ENCODE results near the gene LRRTM3. TPM values are rescaled to one million over a fixed set of nuclear protein-coding genes. Genes with fewer than 3 reads are reported as not detected.

LRRTM3 gene
- total RNA-seq, 1 experiment from 2014 or later = not detected

DNA sequence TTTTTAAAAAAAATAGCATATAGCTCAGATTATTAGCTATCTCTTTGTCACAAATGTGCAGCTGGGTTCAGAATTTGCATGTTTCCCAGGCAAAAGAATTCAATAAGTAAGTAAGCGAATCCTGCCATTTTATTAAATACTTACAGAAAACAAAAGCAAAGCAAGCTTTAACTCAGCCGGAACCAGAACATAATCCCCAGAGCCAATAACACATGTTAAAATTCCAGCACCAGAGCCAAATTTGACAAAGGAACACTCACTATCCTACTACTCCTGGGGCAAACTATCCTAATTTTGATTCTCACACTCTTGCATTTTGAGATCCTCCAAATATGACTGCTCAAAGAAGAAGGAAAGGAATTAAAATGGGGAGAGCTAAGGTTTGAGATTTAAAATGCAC is 32.6 kb downstream of the LRRTM3 start:
- intact Hi-C loops (cut with micrococcal nuclease) = no loop called here
- no peaks in the 10 kb centered on the region for H3K4me1 Mint-ChIP-seq (ENCODE audit: insufficient read depth, unreplicated experiment)
- no peak for DNase-seq (ENCODE audit: unreplicated experiment)
- no peaks in the 10 kb centered on the region for H3K36me3 Mint-ChIP-seq (ENCODE audit: insufficient read depth, unreplicated experiment)
- TF ChIP-seq, protein P1, sequence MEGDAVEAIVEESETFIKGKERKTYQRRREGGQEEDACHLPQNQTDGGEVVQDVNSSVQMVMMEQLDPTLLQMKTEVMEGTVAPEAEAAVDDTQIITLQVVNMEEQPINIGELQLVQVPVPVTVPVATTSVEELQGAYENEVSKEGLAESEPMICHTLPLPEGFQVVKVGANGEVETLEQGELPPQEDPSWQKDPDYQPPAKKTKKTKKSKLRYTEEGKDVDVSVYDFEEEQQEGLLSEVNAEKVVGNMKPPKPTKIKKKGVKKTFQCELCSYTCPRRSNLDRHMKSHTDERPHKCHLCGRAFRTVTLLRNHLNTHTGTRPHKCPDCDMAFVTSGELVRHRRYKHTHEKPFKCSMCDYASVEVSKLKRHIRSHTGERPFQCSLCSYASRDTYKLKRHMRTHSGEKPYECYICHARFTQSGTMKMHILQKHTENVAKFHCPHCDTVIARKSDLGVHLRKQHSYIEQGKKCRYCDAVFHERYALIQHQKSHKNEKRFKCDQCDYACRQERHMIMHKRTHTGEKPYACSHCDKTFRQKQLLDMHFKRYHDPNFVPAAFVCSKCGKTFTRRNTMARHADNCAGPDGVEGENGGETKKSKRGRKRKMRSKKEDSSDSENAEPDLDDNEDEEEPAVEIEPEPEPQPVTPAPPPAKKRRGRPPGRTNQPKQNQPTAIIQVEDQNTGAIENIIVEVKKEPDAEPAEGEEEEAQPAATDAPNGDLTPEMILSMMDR (IDR thresholded peaks at IDR 0.05; ENCODE audit: unreplicated experiment) = no peak
- no peaks in the 10 kb centered on the region for H3K27me3 Mint-ChIP-seq (ENCODE audit: insufficient read depth, unreplicated experiment)
- no peak overlapping the region for H3K27ac Mint-ChIP-seq (ENCODE audit: low read depth, unreplicated experiment)
- POLR2A ChIA-PET = no interaction called here
- CTCF ChIA-PET = interaction anchor here (0.6 to 1.0 kb wide), 2 partner anchors 17 to 280 kb away, joined by 3 read pairs; no protein-coding TSS in a partner anchor
- H3K9me3 Mint-ChIP-seq (ENCODE audit: unreplicated experiment) = no peaks in the 10 kb centered on the region
- no TSS peak for BruUV-seq (replicated peaks)
- H3K4me3 Mint-ChIP-seq (ENCODE audit: unreplicated experiment) = no peak overlapping the region

DNA sequence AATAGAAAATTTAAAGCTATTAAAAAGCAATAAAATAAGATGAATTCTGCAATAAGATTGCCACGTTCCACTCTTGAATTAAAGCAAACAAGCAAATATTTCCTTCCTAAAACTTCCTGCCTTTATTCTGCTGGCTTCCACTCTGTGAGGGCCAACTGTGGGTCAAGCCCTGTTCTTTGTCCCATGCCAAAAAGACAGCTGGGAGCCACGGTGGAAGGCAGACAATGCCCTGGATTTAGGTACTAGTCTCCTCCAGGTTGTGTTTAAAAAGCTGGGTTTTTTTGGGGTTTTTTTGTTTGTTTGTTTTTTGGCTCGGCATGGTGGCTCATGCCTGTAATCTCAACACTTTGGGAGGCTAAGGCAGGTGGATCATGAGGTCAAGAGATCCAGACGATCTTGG is 39.1 kb downstream of the LRRTM3 start:
- Mint-ChIP-seq H3K4me3 (ENCODE audit: unreplicated experiment) (no peak overlapping the region), H3K27ac (ENCODE audit: low read depth, unreplicated experiment) (no peak overlapping the region), H3K36me3 (ENCODE audit: insufficient read depth, unreplicated experiment) (no peaks in the 10 kb centered on the region), H3K9me3 (ENCODE audit: unreplicated experiment) (no peaks in the 10 kb centered on the region), H3K4me1 (ENCODE audit: insufficient read depth, unreplicated experiment) (no peaks in the 10 kb centered on the region), H3K27me3 (ENCODE audit: insufficient read depth, unreplicated experiment) (no peaks in the 10 kb centered on the region)
- ChIA-PET CTCF (interaction anchor here (0.6 to 0.7 kb wide), 2 partner anchors 10 to 42 kb away, joined by 3 to 4 read pairs; no protein-coding TSS in a partner anchor), POLR2A (interaction anchor here (0.6 to 0.7 kb wide), 2 partner anchors 23 to 431 kb away, joined by 3 read pairs; no protein-coding TSS in a partner anchor)
- BruUV-seq (replicated peaks) = no TSS peak
- no peak for DNase-seq (ENCODE audit: unreplicated experiment)
- intact Hi-C loops (cut with micrococcal nuclease) = no loop called here
- TF ChIP-seq, protein P1 (IDR thresholded peaks at IDR 0.05; ENCODE audit: unreplicated experiment) = no peak

DNA sequence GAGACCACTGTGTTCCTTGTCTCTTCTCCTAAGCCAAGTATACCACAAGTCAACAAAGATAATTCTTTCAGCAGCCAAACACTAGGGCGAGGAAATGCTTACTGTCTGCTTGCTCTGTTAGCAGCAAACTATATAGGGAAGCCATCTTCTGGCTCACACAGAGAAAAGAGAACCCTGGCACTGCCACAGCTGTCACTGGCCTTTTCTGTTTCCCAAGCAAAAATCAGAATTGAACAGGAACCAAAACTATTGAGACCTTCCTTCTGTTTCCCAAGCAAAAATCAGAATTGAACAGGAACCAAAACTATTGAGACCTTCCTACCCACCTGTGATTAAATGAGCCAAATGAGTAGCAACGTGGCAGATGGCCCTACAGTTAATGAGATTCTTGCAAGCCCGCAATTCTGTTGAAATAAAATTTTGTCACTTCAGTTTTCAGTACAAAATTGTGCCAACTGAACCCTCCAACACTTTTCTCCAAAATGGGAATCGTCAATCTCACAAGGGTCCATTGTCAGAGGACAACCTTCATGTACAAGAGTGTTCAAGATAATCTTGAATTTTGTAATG is 54.5 kb downstream of the LRRTM3 start:
- TF ChIP-seq, protein P1 (IDR thresholded peaks at IDR 0.05; ENCODE audit: unreplicated experiment) = no peak
- ChIA-PET POLR2A (no interaction called here), CTCF (no interaction called here)
- Mint-ChIP-seq H3K27ac (ENCODE audit: low read depth, unreplicated experiment) (no peak overlapping the region), H3K4me3 (ENCODE audit: unreplicated experiment) (no peak overlapping the region), H3K27me3 (ENCODE audit: insufficient read depth, unreplicated experiment) (peaks cover 41% of the 10 kb centered on the region), H3K4me1 (ENCODE audit: insufficient read depth, unreplicated experiment) (no peaks in the 10 kb centered on the region), H3K9me3 (ENCODE audit: unreplicated experiment) (no peaks in the 10 kb centered on the region), H3K36me3 (ENCODE audit: insufficient read depth, unreplicated experiment) (no peaks in the 10 kb centered on the region)
- intact Hi-C loops (cut with micrococcal nuclease) = no loop called here
- BruUV-seq (replicated peaks) = no TSS peak
- no peak for DNase-seq (ENCODE audit: unreplicated experiment)

GRCh38 chr10:66981361-66982052 is 55.7 kb downstream of the LRRTM3 start:
- POLR2A ChIA-PET = interaction anchor here (0.7 kb wide), 1 partner anchor 406 kb away, joined by 3 read pairs; no protein-coding TSS in a partner anchor
- CTCF ChIA-PET = no interaction called here

More at GRCh38 chr10:66981361-66982052, 55.7 kb downstream of the LRRTM3 start:
- no peak for DNase-seq (ENCODE audit: unreplicated experiment)
- no TSS peak for BruUV-seq (replicated peaks)
- intact Hi-C loops (cut with micrococcal nuclease) = no loop called here
- Mint-ChIP-seq H3K9me3 (ENCODE audit: unreplicated experiment) (no peaks in the 10 kb centered on the region), H3K36me3 (ENCODE audit: insufficient read depth, unreplicated experiment) (no peaks in the 10 kb centered on the region), H3K27me3 (ENCODE audit: insufficient read depth, unreplicated experiment) (peaks cover 43% of the 10 kb centered on the region), H3K4me3 (ENCODE audit: unreplicated experiment) (no peak overlapping the region), H3K4me1 (ENCODE audit: insufficient read depth, unreplicated experiment) (no peaks in the 10 kb centered on the region), H3K27ac (ENCODE audit: low read depth, unreplicated experiment) (no peak overlapping the region)
- TF ChIP-seq, protein P1 (IDR thresholded peaks at IDR 0.05; ENCODE audit: unreplicated experiment) = no peak
